WTC11 (cell line): ENCODE results near the gene SND1. TPM values are rescaled to one million over a fixed set of nuclear protein-coding genes. Genes with fewer than 3 reads are reported as not detected.

ENCODE experiments used
- ATAC-seq: fragments of 200-7000 bp; cut with Tn5 transposase; 2 replicates; pipeline ENCODE4 v1.10.0; 2021; ENCODE audit warnings: mild to moderate bottlenecking, moderate library complexity
- CTCF ChIA-PET: fragments of 300-600 bp; sonication (Branson Sonifier 250); formaldehyde crosslinking; loops from one replicate; lab custom pipeline; 2021; ENCODE audit warnings: antibody characterized with exemption; lab: Charles Lee
- POLR2A ChIA-PET: fragments of 350-600 bp; sonication (Branson Sonifier 250); formaldehyde crosslinking; loops from one replicate; lab custom pipeline; 2021; ENCODE audit warnings: antibody characterized with exemption; lab: Charles Lee
- DNase-seq: peaks from one replicate; pipeline ENCODE4 v3.0.0; 2021; ENCODE audit warnings: low spot score
- H3K27ac Mint-ChIP-seq: 2 replicates; pipeline ENCODE4 v1.8.0; 2021; ENCODE audit warnings: mixed read lengths
- H3K27me3 Mint-ChIP-seq: 2 replicates; pipeline ENCODE4 v1.8.0; 2021; ENCODE audit warnings: low read depth, mild to moderate bottlenecking, moderate library complexity, mixed read lengths
- H3K36me3 Mint-ChIP-seq: 2 replicates; pipeline ENCODE4 v1.8.0; 2021; ENCODE audit warnings: mixed read lengths
- H3K4me1 Mint-ChIP-seq: 2 replicates; pipeline ENCODE4 v1.8.0; 2022; ENCODE audit warnings: mixed read lengths
- H3K4me3 Mint-ChIP-seq: 2 replicates; pipeline ENCODE4 v1.8.0; 2021; ENCODE audit warnings: mild to moderate bottlenecking, moderate library complexity, mixed read lengths
- H3K9me3 Mint-ChIP-seq: 2 replicates; pipeline ENCODE4 v1.8.0; 2021; ENCODE audit warnings: mixed read lengths
- CBFB ChIP-seq: sonication (generic); formaldehyde crosslinking; IDR thresholded peaks from 2 replicates; pipeline ENCODE4 v1.8.1; 2022; ENCODE audit warnings: mild to moderate bottlenecking, low read depth, missing genetic modification reagents
- CREM ChIP-seq: sonication (generic); formaldehyde crosslinking; IDR thresholded peaks from 2 replicates; pipeline ENCODE4 v1.8.1; 2022; ENCODE audit warnings: mild to moderate bottlenecking, missing genetic modification reagents, moderate library complexity
- CTCF ChIP-seq: fragments of 200-600 bp; IDR thresholded peaks from 2 replicates; pipeline ENCODE4 v1.8.0; 2022; ENCODE audit warnings: antibody characterized with exemption
- E2F5 ChIP-seq: sonication (generic); formaldehyde crosslinking; IDR thresholded peaks from 2 replicates; pipeline ENCODE4 v1.8.1; 2022; ENCODE audit warnings: mild to moderate bottlenecking, moderate library complexity, missing genetic modification reagents
- ELF4 ChIP-seq: sonication (generic); formaldehyde crosslinking; IDR thresholded peaks from 2 replicates; pipeline ENCODE4 v1.8.1; 2022; ENCODE audit warnings: low read depth, mild to moderate bottlenecking, moderate library complexity, missing genetic modification reagents
- JUN ChIP-seq: sonication (generic); formaldehyde crosslinking; IDR thresholded peaks from 2 replicates; pipeline ENCODE4 v1.8.0; 2023; ENCODE audit warnings: mild to moderate bottlenecking, missing genetic modification reagents
- MAX ChIP-seq: sonication (generic); formaldehyde crosslinking; IDR thresholded peaks from 2 replicates; pipeline ENCODE4 v1.8.0; 2022; ENCODE audit warnings: mild to moderate bottlenecking, missing genetic modification reagents
- MXD4 ChIP-seq: fragments of 250-450 bp; sonication (Bioruptor Pico); IDR thresholded peaks from 2 replicates; pipeline ENCODE4 v1.8.0; 2021; ENCODE audit warnings: mild to moderate bottlenecking, moderate library complexity, borderline replicate concordance
- MYBL2 ChIP-seq: sonication (generic); formaldehyde crosslinking; IDR thresholded peaks from 2 replicates; pipeline ENCODE4 v1.8.1; 2023; ENCODE audit warnings: mild to moderate bottlenecking, moderate library complexity, missing genetic modification reagents
- NR1H2 ChIP-seq: sonication (generic); formaldehyde crosslinking; IDR thresholded peaks from 2 replicates; pipeline ENCODE4 v1.9.0; 2021; ENCODE audit warnings: mild to moderate bottlenecking, moderate library complexity, missing genetic modification reagents
- NR3C1 ChIP-seq: sonication (generic); formaldehyde crosslinking; conservative IDR thresholded peaks from 2 replicates; pipeline ENCODE4 v1.8.1; 2023; ENCODE audit warnings: low read depth, mild to moderate bottlenecking, missing genetic modification reagents
- OVOL2 ChIP-seq: fragments of 250-450 bp; sonication (Bioruptor Pico); IDR thresholded peaks from 2 replicates; pipeline ENCODE4 v1.9.0; 2021; ENCODE audit warnings: mild to moderate bottlenecking, borderline replicate concordance
- RELA ChIP-seq: sonication (generic); formaldehyde crosslinking; IDR thresholded peaks from 2 replicates; pipeline ENCODE4 v1.8.1; 2022; ENCODE audit warnings: missing genetic modification reagents, mild to moderate bottlenecking, borderline replicate concordance
- RORB ChIP-seq: fragments of 250-450 bp; sonication (Bioruptor Pico); IDR thresholded peaks from 2 replicates; pipeline ENCODE4 v1.9.0; 2021; ENCODE audit warnings: mild to moderate bottlenecking
- SMAD4 ChIP-seq: sonication (generic); formaldehyde crosslinking; IDR thresholded peaks from 2 replicates; pipeline ENCODE4 v1.8.0; 2022; ENCODE audit warnings: mild to moderate bottlenecking, missing genetic modification reagents
- ZNF219 ChIP-seq: sonication (generic); formaldehyde crosslinking; IDR thresholded peaks from 2 replicates; pipeline ENCODE4 v1.8.0; 2023; ENCODE audit warnings: missing genetic modification reagents, mild to moderate bottlenecking, borderline replicate concordance
- ZNF232 ChIP-seq: sonication (generic); formaldehyde crosslinking; IDR thresholded peaks from 2 replicates; pipeline ENCODE4 v1.8.0; 2022; ENCODE audit warnings: mild to moderate bottlenecking, missing genetic modification reagents
- ZNF317 ChIP-seq: sonication (generic); formaldehyde crosslinking; IDR thresholded peaks from 2 replicates; pipeline ENCODE4 v1.8.1; 2023; ENCODE audit warnings: low read depth, mild to moderate bottlenecking, moderate library complexity, missing genetic modification reagents, borderline replicate concordance
- ZNF423 ChIP-seq: fragments of 250-450 bp; sonication (Bioruptor Pico); IDR thresholded peaks from 2 replicates; pipeline ENCODE4 v2.1.2; 2022; ENCODE audit warnings: mild to moderate bottlenecking, moderate library complexity
- ZNF671 ChIP-seq: fragments of 250-450 bp; sonication (Bioruptor Pico); IDR thresholded peaks from 2 replicates; pipeline ENCODE4 v1.8.0; 2021; ENCODE audit warnings: mild to moderate bottlenecking
- total RNA-seq: library from RNA; stranded (reverse); gene quantifications from 3 replicates; pipeline ENCODE4 v1.2.3, GENCODE V29; 2021
- TF ChIP-seq, protein P1 (sequence below): sonication (generic); formaldehyde crosslinking; IDR thresholded peaks from 2 replicates; pipeline ENCODE4 v1.8.0; 2022; ENCODE audit warnings: missing genetic modification reagents
- TF ChIP-seq, protein P2 (sequence below): sonication (generic); formaldehyde crosslinking; IDR thresholded peaks from 2 replicates; pipeline ENCODE4 v1.8.1; 2023; ENCODE audit warnings: mild to moderate bottlenecking, moderate library complexity, missing genetic modification reagents
- TF ChIP-seq, protein P3 (sequence below): sonication (generic); formaldehyde crosslinking; IDR thresholded peaks from 2 replicates; pipeline ENCODE4 v1.8.1; 2023; ENCODE audit warnings: mild to moderate bottlenecking, missing genetic modification reagents, moderate library complexity
- TF ChIP-seq, protein P4 (sequence below): sonication (generic); formaldehyde crosslinking; IDR thresholded peaks from 2 replicates; pipeline ENCODE4 v1.8.0; 2023; ENCODE audit warnings: missing genetic modification reagents

Gene SND1
- total RNA-seq, 1 experiment from 2014 or later = 261 TPM

- TF ChIP-seq, protein P1, sequence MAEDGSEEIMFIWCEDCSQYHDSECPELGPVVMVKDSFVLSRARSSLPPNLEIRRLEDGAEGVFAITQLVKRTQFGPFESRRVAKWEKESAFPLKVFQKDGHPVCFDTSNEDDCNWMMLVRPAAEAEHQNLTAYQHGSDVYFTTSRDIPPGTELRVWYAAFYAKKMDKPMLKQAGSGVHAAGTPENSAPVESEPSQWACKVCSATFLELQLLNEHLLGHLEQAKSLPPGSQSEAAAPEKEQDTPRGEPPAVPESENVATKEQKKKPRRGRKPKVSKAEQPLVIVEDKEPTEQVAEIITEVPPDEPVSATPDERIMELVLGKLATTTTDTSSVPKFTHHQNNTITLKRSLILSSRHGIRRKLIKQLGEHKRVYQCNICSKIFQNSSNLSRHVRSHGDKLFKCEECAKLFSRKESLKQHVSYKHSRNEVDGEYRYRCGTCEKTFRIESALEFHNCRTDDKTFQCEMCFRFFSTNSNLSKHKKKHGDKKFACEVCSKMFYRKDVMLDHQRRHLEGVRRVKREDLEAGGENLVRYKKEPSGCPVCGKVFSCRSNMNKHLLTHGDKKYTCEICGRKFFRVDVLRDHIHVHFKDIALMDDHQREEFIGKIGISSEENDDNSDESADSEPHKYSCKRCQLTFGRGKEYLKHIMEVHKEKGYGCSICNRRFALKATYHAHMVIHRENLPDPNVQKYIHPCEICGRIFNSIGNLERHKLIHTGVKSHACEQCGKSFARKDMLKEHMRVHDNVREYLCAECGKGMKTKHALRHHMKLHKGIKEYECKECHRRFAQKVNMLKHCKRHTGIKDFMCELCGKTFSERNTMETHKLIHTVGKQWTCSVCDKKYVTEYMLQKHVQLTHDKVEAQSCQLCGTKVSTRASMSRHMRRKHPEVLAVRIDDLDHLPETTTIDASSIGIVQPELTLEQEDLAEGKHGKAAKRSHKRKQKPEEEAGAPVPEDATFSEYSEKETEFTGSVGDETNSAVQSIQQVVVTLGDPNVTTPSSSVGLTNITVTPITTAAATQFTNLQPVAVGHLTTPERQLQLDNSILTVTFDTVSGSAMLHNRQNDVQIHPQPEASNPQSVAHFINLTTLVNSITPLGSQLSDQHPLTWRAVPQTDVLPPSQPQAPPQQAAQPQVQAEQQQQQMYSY = no peak
- no peak for TF ChIP-seq NR3C1
- TF ChIP-seq RELA (CRISPR knock-in tag) = no peak
- TF ChIP-seq ZNF317 (CRISPR knock-in tag) = no peak
- TF ChIP-seq, protein P2, sequence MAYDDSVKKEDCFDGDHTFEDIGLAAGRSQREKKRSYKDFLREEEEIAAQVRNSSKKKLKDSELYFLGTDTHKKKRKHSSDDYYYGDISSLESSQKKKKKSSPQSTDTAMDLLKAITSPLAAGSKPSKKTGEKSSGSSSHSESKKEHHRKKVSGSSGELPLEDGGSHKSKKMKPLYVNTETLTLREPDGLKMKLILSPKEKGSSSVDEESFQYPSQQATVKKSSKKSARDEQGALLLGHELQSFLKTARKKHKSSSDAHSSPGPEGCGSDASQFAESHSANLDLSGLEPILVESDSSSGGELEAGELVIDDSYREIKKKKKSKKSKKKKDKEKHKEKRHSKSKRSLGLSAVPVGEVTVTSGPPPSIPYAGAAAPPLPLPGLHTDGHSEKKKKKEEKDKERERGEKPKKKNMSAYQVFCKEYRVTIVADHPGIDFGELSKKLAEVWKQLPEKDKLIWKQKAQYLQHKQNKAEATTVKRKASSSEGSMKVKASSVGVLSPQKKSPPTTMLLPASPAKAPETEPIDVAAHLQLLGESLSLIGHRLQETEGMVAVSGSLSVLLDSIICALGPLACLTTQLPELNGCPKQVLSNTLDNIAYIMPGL (CRISPR knock-in tag) = no peak
- TF ChIP-seq ZNF423 = no peak
- TF ChIP-seq, protein P3, sequence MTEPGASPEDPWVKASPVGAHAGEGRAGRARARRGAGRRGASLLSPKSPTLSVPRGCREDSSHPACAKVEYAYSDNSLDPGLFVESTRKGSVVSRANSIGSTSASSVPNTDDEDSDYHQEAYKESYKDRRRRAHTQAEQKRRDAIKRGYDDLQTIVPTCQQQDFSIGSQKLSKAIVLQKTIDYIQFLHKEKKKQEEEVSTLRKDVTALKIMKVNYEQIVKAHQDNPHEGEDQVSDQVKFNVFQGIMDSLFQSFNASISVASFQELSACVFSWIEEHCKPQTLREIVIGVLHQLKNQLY = no peak
- TF ChIP-seq JUN (CRISPR knock-in tag) = no peak
- TF ChIP-seq MYBL2 = no peak
- no peak for TF ChIP-seq MXD4
- no peak for TF ChIP-seq ZNF219 (CRISPR knock-in tag)
- no peak for TF ChIP-seq SMAD4
- TF ChIP-seq E2F5 (CRISPR knock-in tag) = no peak
- no peak for TF ChIP-seq ZNF232 (CRISPR knock-in tag)
- no peak for TF ChIP-seq CREM (CRISPR knock-in tag)
- TF ChIP-seq, protein P4, sequence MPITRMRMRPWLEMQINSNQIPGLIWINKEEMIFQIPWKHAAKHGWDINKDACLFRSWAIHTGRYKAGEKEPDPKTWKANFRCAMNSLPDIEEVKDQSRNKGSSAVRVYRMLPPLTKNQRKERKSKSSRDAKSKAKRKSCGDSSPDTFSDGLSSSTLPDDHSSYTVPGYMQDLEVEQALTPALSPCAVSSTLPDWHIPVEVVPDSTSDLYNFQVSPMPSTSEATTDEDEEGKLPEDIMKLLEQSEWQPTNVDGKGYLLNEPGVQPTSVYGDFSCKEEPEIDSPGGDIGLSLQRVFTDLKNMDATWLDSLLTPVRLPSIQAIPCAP (CRISPR knock-in tag) = no peak
- no peak for TF ChIP-seq RORB (CRISPR knock-in tag)
- no peak for TF ChIP-seq ZNF671 (CRISPR knock-in tag)
- TF ChIP-seq NR1H2 = no peak
- Mint-ChIP-seq H3K27ac (no peak overlapping the region), H3K9me3 (no peaks in the 10 kb centered on the region), H3K27me3 (peaks cover 10% of the 10 kb centered on the region), H3K4me1 (peaks cover 5% of the 10 kb centered on the region), H3K4me3 (no peak overlapping the region), H3K36me3 (no peaks in the 10 kb centered on the region)
- no peak for ATAC-seq
- ChIA-PET CTCF (interaction anchor here (4.5 kb wide), 1 partner anchor 81 kb away, joined by 15 read pairs; no protein-coding TSS in a partner anchor), POLR2A (no interaction called here)
- no peak for DNase-seq
These were observed 476.4 kb downstream of the SND1 start for GRCh38 chr7:128128401-128128800.

DNA sequence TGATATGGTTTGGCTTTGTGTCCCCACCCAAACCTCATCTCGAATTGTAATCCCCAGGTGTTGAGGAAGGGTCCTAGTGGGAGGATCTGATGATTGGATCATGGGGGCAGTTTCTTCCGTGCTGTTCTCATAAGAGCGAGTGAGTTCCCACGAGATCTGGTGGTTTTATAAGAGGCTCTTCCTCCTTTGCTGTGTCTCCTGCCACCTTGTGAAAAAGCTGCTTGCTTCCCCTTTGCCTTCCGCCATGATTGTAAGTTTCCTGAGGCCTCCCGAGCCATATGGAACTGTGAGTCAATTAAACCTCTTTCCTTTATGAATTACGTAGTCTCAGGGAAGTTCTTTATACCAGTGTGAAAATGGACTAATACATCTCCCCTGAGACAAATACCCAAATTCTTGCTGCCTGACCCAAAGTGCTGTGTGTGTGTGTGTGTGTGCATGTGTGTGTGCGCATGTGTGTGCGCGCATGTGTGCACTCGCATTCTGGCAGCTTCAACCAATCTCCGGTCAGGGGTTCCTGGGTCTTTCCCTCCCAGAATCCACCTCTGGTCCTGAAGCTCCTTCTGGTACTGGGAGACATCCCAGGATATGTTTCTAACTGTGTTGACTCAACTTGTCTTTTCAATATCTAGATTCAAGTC lies 477.4 kb downstream of the SND1 start:
- no peak for ATAC-seq
- peaks cover 19% of the 10 kb centered on the region for H3K27me3 Mint-ChIP-seq
- no peak for DNase-seq
- ChIA-PET CTCF (interaction anchor here (4.5 kb wide), 1 partner anchor 80 kb away, joined by 15 read pairs; no protein-coding TSS in a partner anchor), POLR2A (no interaction called here)
- H3K4me1 Mint-ChIP-seq = peaks cover under 1% of the 10 kb centered on the region; the same call in 1 of the 2 replicates
- H3K4me3 Mint-ChIP-seq = no peak overlapping the region
- H3K36me3 Mint-ChIP-seq = no peaks in the 10 kb centered on the region
- no peaks in the 10 kb centered on the region for H3K9me3 Mint-ChIP-seq
- no peak overlapping the region for H3K27ac Mint-ChIP-seq
- no peak for TF ChIP-seq OVOL2 (CRISPR knock-in tag)
- TF ChIP-seq ZNF317 (CRISPR knock-in tag) = no peak
- TF ChIP-seq MAX (CRISPR knock-in tag) = no peak
- TF ChIP-seq, protein P3 = no peak
- no peak for TF ChIP-seq ZNF232 (CRISPR knock-in tag)
- no peak for TF ChIP-seq CTCF
- no peak for TF ChIP-seq ELF4 (CRISPR knock-in tag)
- TF ChIP-seq CBFB (CRISPR knock-in tag) = no peak
